Neuronal stem cell (in vitro differentiated cells): ENCODE measurements around the gene SNX1. TPM values are rescaled to one million over a fixed set of nuclear protein-coding genes. Genes with fewer than 3 reads are reported as not detected.

Source experiments
- DNase-seq: peaks from one replicate; pipeline ENCODE4 v3.0.0-alpha.2; 2013; ENCODE audit warnings: low spot score
- H2AFZ ChIP-seq: one replicate; pipeline ENCODE4 v1.6.1; 2013; ENCODE audit warnings: mild to moderate bottlenecking, low read length, inconsistent platforms
- H2AK5ac ChIP-seq: 2 replicates; pipeline ENCODE4 v1.6.1; 2013; ENCODE audit warnings: low read depth, mild to moderate bottlenecking, inconsistent platforms, low read length, moderate library complexity, mixed read lengths
- H2BK120ac ChIP-seq: 2 replicates; pipeline ENCODE4 v1.6.1; 2013; ENCODE audit warnings: low read depth, mild to moderate bottlenecking, inconsistent platforms, low read length, moderate library complexity, mixed read lengths
- H2BK12ac ChIP-seq: one replicate; pipeline ENCODE4 v1.6.1; 2013; ENCODE audit warnings: low read length, inconsistent platforms
- H2BK15ac ChIP-seq: 2 replicates; pipeline ENCODE4 v1.6.1; 2013; ENCODE audit warnings: mild to moderate bottlenecking, low read length, inconsistent platforms, mixed read lengths
- H2BK5ac ChIP-seq: one replicate; pipeline ENCODE4 v1.6.1; 2013; ENCODE audit warnings: inconsistent platforms, mild to moderate bottlenecking, low read length, moderate library complexity
- H3K14ac ChIP-seq: one replicate; pipeline ENCODE4 v1.6.1; 2013; ENCODE audit warnings: low read length, inconsistent platforms
- H3K18ac ChIP-seq: 2 replicates; pipeline ENCODE4 v1.6.1; 2013; ENCODE audit warnings: low read length, inconsistent platforms
- H3K23ac ChIP-seq: 2 replicates; pipeline ENCODE4 v1.6.1; 2013; ENCODE audit warnings: low read depth, mild to moderate bottlenecking, mixed read lengths, low read length, inconsistent platforms; ENCODE audit not compliant: poor library complexity
- H3K27ac ChIP-seq: replicated peaks from 3 replicates; pipeline ENCODE4 v1.5.1; 2013; ENCODE audit warnings: low read length, inconsistent platforms
- H3K27me3 ChIP-seq, 3 experiments: 2 replicates each; pipeline ENCODE4 v1.6.1; 2013; ENCODE audit warnings: low read length in 3 of 3, mild to moderate bottlenecking in 2 of 3, inconsistent platforms in 1 of 3, low read depth in 1 of 3, mixed read lengths in 1 of 3, moderate library complexity in 1 of 3; ENCODE audit not compliant: control insufficient read depth in 3 of 3, insufficient read depth in 3 of 3
- H3K36me3 ChIP-seq, 2 donors: replicated peaks in 1 of 2; 2 replicates each; pipeline ENCODE4 v1.6.1; 2013; ENCODE audit warnings: low read length in 2 of 2; ENCODE audit not compliant: control insufficient read depth in 2 of 2, insufficient read depth in 2 of 2
- H3K4ac ChIP-seq: 2 replicates; pipeline ENCODE4 v1.6.1; 2013; ENCODE audit warnings: inconsistent platforms, mild to moderate bottlenecking, low read length, moderate library complexity
- H3K4me1 ChIP-seq, 2 donors: 1 replicate in 1 of 2; 2 replicates in 1 of 2; pipeline ENCODE4 v1.6.1; 2013; ENCODE audit warnings: low read length in 2 of 2, low read depth in 1 of 2; ENCODE audit not compliant: control insufficient read depth in 2 of 2, insufficient read depth in 1 of 2
- H3K4me2 ChIP-seq: one replicate; pipeline ENCODE4 v1.6.1; 2013; ENCODE audit warnings: mild to moderate bottlenecking, low read length, inconsistent platforms; ENCODE audit not compliant: insufficient read depth, poor library complexity, severe bottlenecking
- H3K4me3 ChIP-seq, 2 donors: 2 replicates each; pipeline ENCODE4 v1.5.1; 2013; ENCODE audit warnings: low read length in 2 of 2, mild to moderate bottlenecking in 2 of 2, inconsistent platforms in 1 of 2, moderate library complexity in 1 of 2
- H3K79me1 ChIP-seq: one replicate; pipeline ENCODE4 v1.6.1; 2013; ENCODE audit warnings: low read depth, mild to moderate bottlenecking, inconsistent platforms, low read length, moderate library complexity
- H3K9ac ChIP-seq: one replicate; pipeline ENCODE4 v1.6.1; 2013; ENCODE audit warnings: mild to moderate bottlenecking, low read depth, low read length, inconsistent platforms; ENCODE audit not compliant: poor library complexity
- H3K9me3 ChIP-seq, 2 donors: replicated peaks in 1 of 2; 2 replicates each; pipeline versions ENCODE3 to v1.6.1; 2013; ENCODE audit warnings: low read length in 2 of 2, mild to moderate bottlenecking in 2 of 2, inconsistent platforms in 1 of 2, low read depth in 1 of 2, mixed read lengths in 1 of 2, moderate library complexity in 1 of 2; ENCODE audit not compliant: control insufficient read depth in 2 of 2, insufficient read depth in 1 of 2
- H4K8ac ChIP-seq: one replicate; pipeline ENCODE4 v1.6.1; 2013; ENCODE audit warnings: low read depth, mild to moderate bottlenecking, inconsistent platforms, low read length, moderate library complexity
- H4K91ac ChIP-seq: one replicate; pipeline ENCODE4 v1.6.1; 2013; ENCODE audit warnings: low read length, low read depth, mild to moderate bottlenecking, inconsistent platforms; ENCODE audit not compliant: poor library complexity
- WGBS, 2 donors: extraction: QIAGEN DNeasy Blood & Tissue Kit; methylation state at CpG; one replicate each; pipeline ENCODE4 v1.1.7; 2013; ENCODE audit warnings: missing lambda C conversion rate in 2 of 2, mixed read lengths in 1 of 2; ENCODE audit not compliant: insufficient read length in 2 of 2, insufficient replicate concordance in 1 of 2; ENCODE audit errors: extremely low coverage in 2 of 2; 5-methylcytosine and 5-hydroxymethylcytosine counted together
- polyA plus RNA-seq, 2 experiments: library from polyadenylated mRNA; stranded (reverse); fragments of 200-250 nt; gene quantifications; one replicate each; pipeline ENCODE4 v1.2.3, GENCODE V29; 2013

SNX1 gene
- 33.6 TPM for polyA plus RNA-seq (2013, experiment 1 of 2)
- polyA plus RNA-seq (2013, experiment 2 of 2) = 39.3 TPM

DNA sequence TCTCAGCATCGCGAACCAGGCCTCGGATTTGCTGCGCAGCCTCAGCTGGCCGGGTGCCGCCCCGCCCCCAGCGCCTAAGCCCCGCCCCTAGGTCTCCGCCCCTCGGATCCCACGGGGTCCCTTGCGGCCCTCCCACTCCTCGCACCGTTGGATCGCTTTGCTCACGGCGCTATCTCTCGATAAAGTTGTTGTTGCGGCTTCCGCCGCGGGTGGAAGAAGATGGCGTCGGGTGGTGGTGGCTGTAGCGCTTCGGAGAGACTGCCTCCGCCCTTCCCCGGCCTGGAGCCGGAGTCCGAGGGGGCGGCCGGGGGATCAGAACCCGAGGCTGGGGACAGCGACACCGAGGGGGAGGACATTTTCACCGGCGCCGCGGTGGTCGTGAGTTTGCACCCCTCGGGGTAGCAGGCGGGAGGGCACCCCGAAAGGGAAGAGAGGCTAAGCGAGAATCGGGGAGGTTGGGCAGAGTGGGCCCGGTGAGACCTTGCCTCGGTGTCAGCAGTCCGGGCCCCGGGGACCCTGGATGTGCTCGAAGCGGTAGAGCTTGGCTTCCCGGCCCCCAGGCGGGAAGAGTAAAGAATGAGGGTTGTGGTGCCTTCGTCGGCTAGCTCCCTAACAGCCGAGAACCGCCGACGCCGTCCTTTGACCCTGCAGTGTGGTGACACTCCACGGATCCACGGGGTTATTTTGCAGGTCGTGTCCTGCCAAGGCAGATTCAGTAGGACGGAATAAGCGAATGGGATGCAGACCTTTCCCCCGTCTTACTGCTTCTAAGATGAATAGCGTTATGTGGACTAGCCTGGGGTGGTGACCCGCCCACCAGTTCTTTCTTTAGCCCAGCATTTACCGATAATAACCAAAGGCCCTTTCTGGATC lies at the start of gene SNX1:
TSS of gene SNX1 (plus strand) at position 188 of the 873 bp plus-strand sequence. CDS start at position 220, 32 bp downstream.
- Histone ChIP-seq H3K27ac (peak within 1 kb of the TSS; percentile 9), H2BK120ac (no peak within 1 kb of the TSS), H3K18ac (peak within 1 kb of the TSS; percentile 77), H2AK5ac (no peak within 1 kb of the TSS), H3K23ac (peak within 1 kb of the TSS; percentile 82), H3K4me3 (peak within 1 kb of the TSS; percentile 86 to 95), H3K4ac (no peak within 1 kb of the TSS), H3K14ac (no peak within 1 kb of the TSS), H3K27me3 (no peaks in the 10 kb centered on the region), H3K4me1 (peaks cover 10 to 16% of the 10 kb centered on the region in 2 donors), H2BK15ac (no peak within 1 kb of the TSS), H2BK5ac (no peak within 1 kb of the TSS), H3K9ac (peak within 1 kb of the TSS; percentile 93), H3K36me3 (peaks cover 0 to 16% of the 10 kb centered on the region in 2 donors), H4K8ac (no peak within 1 kb of the TSS), H3K79me1 (peaks cover 7% of the 10 kb centered on the region), H3K4me2 (peak within 1 kb of the TSS; percentile 67), H2BK12ac (no peak within 1 kb of the TSS), H2AFZ (peak within 1 kb of the TSS; percentile 87), H4K91ac (no peak within 1 kb of the TSS), H3K9me3 (no peaks in the 10 kb centered on the region)
- DNase-seq = peak; percentile 87
- WGBS, 2 donors = no CpG with 5 or more reads among the region's 70 CpGs

GRCh38 chr15:64046421-64047153 lies 49.2 kb upstream of the SNX1 start, which contains the start of gene DAPK2:
DAPK2 (minus strand) TSS chr15:64046485; CDS start chr15:64040261, 6,224 bp downstream.
- H3K4me3 ChIP-seq = peak within 1 kb of the TSS; percentile 30 to 80
- peak within 1 kb of the TSS; percentile 69 for H3K18ac ChIP-seq
- H3K9me3 ChIP-seq = no peaks in the 10 kb centered on the region
- no peaks in the 10 kb centered on the region for H3K79me1 ChIP-seq
- DNase-seq = peak; percentile 70
- H2BK15ac ChIP-seq = peak within 1 kb of the TSS; percentile 7
- no peaks in the 10 kb centered on the region for H3K36me3 ChIP-seq
- H2BK5ac ChIP-seq = no peak within 1 kb of the TSS
- H3K14ac ChIP-seq = peak within 1 kb of the TSS; percentile 72
- peak within 1 kb of the TSS; percentile 56 for H4K91ac ChIP-seq
- peak within 1 kb of the TSS; percentile 72 for H2AFZ ChIP-seq
- H3K27ac ChIP-seq = no peak within 1 kb of the TSS
- peak within 1 kb of the TSS; percentile 52 for H3K9ac ChIP-seq
- peaks cover 0 to 24% (median 0%) of the 10 kb centered on the region in 3 experiments for H3K27me3 ChIP-seq
- H2AK5ac ChIP-seq = peak within 1 kb of the TSS; percentile 44
- peak within 1 kb of the TSS; percentile 63 for H2BK12ac ChIP-seq
- H3K4me1 ChIP-seq = peaks cover 15 to 21% of the 10 kb centered on the region in 2 donors
- H3K23ac ChIP-seq = no peak within 1 kb of the TSS
- H3K4ac ChIP-seq = no peak within 1 kb of the TSS
- peak within 1 kb of the TSS; percentile 77 for H3K4me2 ChIP-seq
- H2BK120ac ChIP-seq = no peak within 1 kb of the TSS
- WGBS, 2 donors = no CpG with 5 or more reads among the region's 50 CpGs
- H4K8ac ChIP-seq = no peak within 1 kb of the TSS

DNA sequence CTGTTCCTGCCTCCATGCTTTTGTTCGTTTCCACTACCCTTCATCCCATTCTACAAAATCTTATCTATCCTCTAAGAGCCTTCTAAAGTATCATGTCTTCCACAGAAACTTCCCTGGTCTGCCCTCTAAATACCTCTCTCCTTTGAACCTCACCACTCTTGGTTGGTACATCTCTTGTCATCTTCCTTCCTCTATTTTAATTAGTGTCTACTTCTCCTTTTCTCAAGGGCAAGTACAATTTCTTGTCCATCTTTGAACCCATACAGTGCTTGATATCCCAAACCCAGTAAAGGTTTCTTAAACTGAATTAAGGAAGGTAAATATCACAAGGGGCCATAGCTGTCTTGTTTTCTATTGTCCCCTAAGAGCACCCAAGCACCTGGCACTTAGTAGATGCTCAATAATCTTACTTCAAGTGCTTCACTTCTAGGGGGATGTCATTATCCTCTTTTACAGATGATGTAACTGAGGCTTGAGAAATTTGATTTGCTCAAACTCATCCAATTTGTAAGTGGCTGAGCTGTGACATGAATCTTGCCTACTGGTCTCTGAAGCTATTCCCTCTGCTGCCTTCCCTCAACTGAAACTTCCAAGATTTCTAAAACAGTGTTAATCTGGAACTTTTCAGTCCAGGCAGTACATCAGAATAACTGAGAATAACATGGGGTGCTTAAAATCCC lies 46.9 kb upstream of the SNX1 start:
- Histone ChIP-seq H3K9ac (no peak overlapping the region), H3K27me3 (peaks cover 0 to 24% (median 0%) of the 10 kb centered on the region in 3 experiments), H3K4me2 (no peak overlapping the region), H3K27ac (no peak overlapping the region), H2BK12ac (no peak overlapping the region), H2AFZ (no peak overlapping the region), H3K9me3 (no peaks in the 10 kb centered on the region), H2BK120ac (no peak overlapping the region), H3K79me1 (no peaks in the 10 kb centered on the region), H3K4me3 (no peak overlapping the region), H3K23ac (no peak overlapping the region), H3K36me3 (no peaks in the 10 kb centered on the region), H4K8ac (no peak overlapping the region), H4K91ac (no peak overlapping the region), H3K4ac (no peak overlapping the region), H2BK5ac (no peak overlapping the region), H2BK15ac (no peak overlapping the region), H2AK5ac (no peak overlapping the region), H3K18ac (no peak overlapping the region), H3K14ac (no peak overlapping the region), H3K4me1 (peaks cover 18 to 38% of the 10 kb centered on the region in 2 donors)
- no peak for DNase-seq
- no CpG with 5 or more reads among the region's 1 CpG for WGBS, 2 donors
